ENCODE measurements around the gene SSBP2. TPM values are rescaled to one million over a fixed set of nuclear protein-coding genes. Genes with fewer than 3 reads are reported as not detected.
"Not testable (repeated sequence)": the region's sequence is repeated elsewhere in the genome, so short reads cannot be mapped to it uniquely, and the experiment has no call there.

Gene SSBP2
- total RNA-seq, 1 donor from 2014 or later = 85.2 TPM

GRCh38 chr5:81685471-81685870 lies 65.4 kb downstream of the SSBP2 start:
- peaks cover 28% of the 10 kb centered on the region for H3K9me3 Mint-ChIP-seq

GRCh38 chr5:81679885-81680284 lies 71.0 kb downstream of the SSBP2 start:
- H3K4me3 Mint-ChIP-seq = no peak overlapping the region
- H3K36me3 Mint-ChIP-seq = peaks cover 51% of the 10 kb centered on the region
- DNase-seq (ENCODE audit: extremely low spot score, unreplicated experiment) = no peak
- no peaks in the 10 kb centered on the region for H3K27me3 Mint-ChIP-seq
- H3K4me1 Mint-ChIP-seq (ENCODE audit: unreplicated experiment) = peaks cover 4% of the 10 kb centered on the region
- TF ChIP-seq CTCF (conservative IDR thresholded peaks at IDR 0.05) = no peak
- peaks cover 26% of the 10 kb centered on the region for H3K9me3 Mint-ChIP-seq
- no peak overlapping the region for H3K27ac Mint-ChIP-seq

More at GRCh38 chr5:81685471-81685870, 65.4 kb downstream of the SSBP2 start:
- no peak for TF ChIP-seq CTCF (conservative IDR thresholded peaks at IDR 0.05)
- Mint-ChIP-seq H3K27ac (no peak overlapping the region), H3K4me1 (ENCODE audit: unreplicated experiment) (no peaks in the 10 kb centered on the region), H3K27me3 (no peaks in the 10 kb centered on the region), H3K4me3 (no peak overlapping the region), H3K36me3 (peaks cover 60% of the 10 kb centered on the region)
- no peak for DNase-seq (ENCODE audit: extremely low spot score, unreplicated experiment)

DNA sequence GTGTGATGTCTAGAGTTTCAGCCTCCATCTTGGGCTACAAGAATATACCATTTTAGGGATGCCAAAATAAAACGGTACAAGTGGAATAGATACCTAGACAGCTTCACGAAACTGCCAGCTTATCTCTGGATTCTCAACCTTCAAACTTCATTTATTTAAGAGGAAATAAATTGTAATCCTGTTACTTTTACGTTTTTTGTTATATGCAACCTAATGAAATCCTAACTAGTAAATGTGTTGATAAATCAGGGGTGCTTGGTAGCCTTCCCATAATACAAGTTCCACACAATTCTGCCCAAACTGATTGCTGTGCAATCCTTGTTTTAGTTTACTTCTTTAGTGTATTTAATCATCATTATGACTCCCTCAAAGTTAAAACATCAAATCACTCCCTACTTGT lies 75.5 kb downstream of the SSBP2 start:
- H3K27me3 Mint-ChIP-seq = no peaks in the 10 kb centered on the region
- H3K9me3 Mint-ChIP-seq = peaks cover 5% of the 10 kb centered on the region
- no peak for TF ChIP-seq CTCF (conservative IDR thresholded peaks at IDR 0.05)
- H3K4me3 Mint-ChIP-seq = no peak overlapping the region
- peaks cover 4% of the 10 kb centered on the region for H3K4me1 Mint-ChIP-seq (ENCODE audit: unreplicated experiment)
- H3K36me3 Mint-ChIP-seq = peaks cover 22% of the 10 kb centered on the region
- no peak overlapping the region for H3K27ac Mint-ChIP-seq
- DNase-seq (ENCODE audit: extremely low spot score, unreplicated experiment) = no peak

- Mint-ChIP-seq H3K36me3 (peaks cover 9% of the 10 kb centered on the region), H3K27ac (no peak overlapping the region), H3K27me3 (no peaks in the 10 kb centered on the region), H3K4me3 (no peak overlapping the region), H3K4me1 (ENCODE audit: unreplicated experiment) (peaks cover 5% of the 10 kb centered on the region), H3K9me3 (no peaks in the 10 kb centered on the region)
- TF ChIP-seq CTCF (conservative IDR thresholded peaks at IDR 0.05) = no peak
- no peak for DNase-seq (ENCODE audit: extremely low spot score, unreplicated experiment)
These were observed 85.1 kb downstream of the SSBP2 start for GRCh38 chr5:81665795-81666194.

- not testable (repeated sequence) for H3K36me3 Mint-ChIP-seq; H3K9me3 Mint-ChIP-seq; H3K27me3 Mint-ChIP-seq; H3K27ac Mint-ChIP-seq; H3K4me1 Mint-ChIP-seq (ENCODE audit: unreplicated experiment); DNase-seq (ENCODE audit: extremely low spot score, unreplicated experiment); H3K4me3 Mint-ChIP-seq
These were observed 90.3 kb downstream of the SSBP2 start for GRCh38 chr5:81660624-81661023.

DNA sequence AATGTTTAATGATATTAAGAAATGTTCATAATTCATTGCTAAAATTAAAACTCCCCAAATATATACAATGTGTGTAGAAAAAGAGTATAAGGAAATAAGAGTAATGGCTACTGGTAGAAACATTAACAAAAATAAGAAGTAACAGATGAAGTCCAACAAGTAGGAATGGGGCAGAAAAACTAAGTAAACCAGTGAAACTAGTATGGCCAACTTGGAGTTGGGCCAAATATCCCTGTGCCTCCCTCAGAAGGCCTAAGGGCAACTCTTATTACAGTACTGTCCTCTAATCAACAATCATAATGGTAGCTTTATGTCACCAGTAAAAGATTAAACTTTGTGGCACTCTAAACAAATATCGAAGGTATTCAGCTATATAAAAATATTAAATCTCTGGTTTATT lies 93.5 kb downstream of the SSBP2 start:
- Mint-ChIP-seq H3K36me3 (peaks cover 25% of the 10 kb centered on the region), H3K9me3 (no peaks in the 10 kb centered on the region), H3K4me1 (ENCODE audit: unreplicated experiment) (peaks cover 4% of the 10 kb centered on the region), H3K27ac (no peak overlapping the region), H3K4me3 (no peak overlapping the region), H3K27me3 (no peaks in the 10 kb centered on the region)
- TF ChIP-seq CTCF (conservative IDR thresholded peaks at IDR 0.05) = no peak
- DNase-seq (ENCODE audit: extremely low spot score, unreplicated experiment) = no peak
